Brain microvascular endothelial cell (primary cell): ENCODE measurements around the gene RANBP1.

ENCODE experiments used
- DNase-seq: peaks from one replicate; pipeline ENCODE4 v3.0.0-alpha.2; 2020
- H3K27ac ChIP-seq: fragments of 250-450 bp; sonication (Bioruptor Pico); 2 replicates; pipeline ENCODE4 v1.5.1; 2020; ENCODE audit warnings: mild to moderate bottlenecking, moderate library complexity
- H3K27me3 ChIP-seq: fragments of 250-450 bp; sonication (Bioruptor Pico); replicated peaks from 2 replicates; pipeline ENCODE4 v1.5.1; 2020; ENCODE audit warnings: mild to moderate bottlenecking
- H3K36me3 ChIP-seq: fragments of 250-450 bp; sonication (Bioruptor Pico); replicated peaks from 2 replicates; pipeline ENCODE4 v1.5.1; 2020; ENCODE audit warnings: mild to moderate bottlenecking
- H3K4me3 ChIP-seq: 2 replicates; pipeline ENCODE4 v1.5.1; 2011; ENCODE audit warnings: low read depth, mild to moderate bottlenecking, control low read depth, low read length, moderate library complexity
- in situ Hi-C: cut with HindIII; loops from 2 replicates; pipeline ENCODE4 v1.10.0; 2017; ENCODE audit warnings: low sequenced_read_pairs, low pct_ligation_motif_present
- TF ChIP-seq, protein P1 (sequence below): IDR thresholded peaks from 2 replicates; pipeline ENCODE4 v1.5.1; 2011; ENCODE audit warnings: low read depth, mild to moderate bottlenecking, moderate library complexity, low read length, control low read depth, inconsistent platforms; ENCODE audit errors: missing control alignments

The RANBP1 gene

DNA sequence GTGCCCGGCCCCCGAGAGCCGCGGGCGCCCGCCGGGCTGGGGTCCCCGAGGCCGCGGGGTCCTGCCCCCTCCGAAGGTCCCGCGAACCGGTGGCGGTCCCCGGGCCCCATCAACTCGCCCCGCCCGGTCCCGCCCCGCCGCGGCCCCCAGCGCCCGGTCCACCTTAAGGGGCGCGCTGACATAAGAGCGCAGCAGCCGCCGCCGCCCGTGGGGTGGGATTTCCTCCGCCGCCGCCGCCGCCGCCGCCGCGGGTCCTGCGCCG, 15.6 kb downstream of the RANBP1 start, which contains the start of gene ZDHHC8:
TSS of gene ZDHHC8 (plus strand) at position 208 of the 262 bp plus-strand sequence. CDS start 144 bp downstream, outside the sequence.
- Histone ChIP-seq H3K4me3 (peak within 1 kb of the TSS; percentile 81), H3K27ac (peak within 1 kb of the TSS; percentile 45), H3K27me3 (no peaks in the 10 kb centered on the region), H3K36me3 (peaks cover 16% of the 10 kb centered on the region)
- no peak for DNase-seq
- TF ChIP-seq, protein P1, sequence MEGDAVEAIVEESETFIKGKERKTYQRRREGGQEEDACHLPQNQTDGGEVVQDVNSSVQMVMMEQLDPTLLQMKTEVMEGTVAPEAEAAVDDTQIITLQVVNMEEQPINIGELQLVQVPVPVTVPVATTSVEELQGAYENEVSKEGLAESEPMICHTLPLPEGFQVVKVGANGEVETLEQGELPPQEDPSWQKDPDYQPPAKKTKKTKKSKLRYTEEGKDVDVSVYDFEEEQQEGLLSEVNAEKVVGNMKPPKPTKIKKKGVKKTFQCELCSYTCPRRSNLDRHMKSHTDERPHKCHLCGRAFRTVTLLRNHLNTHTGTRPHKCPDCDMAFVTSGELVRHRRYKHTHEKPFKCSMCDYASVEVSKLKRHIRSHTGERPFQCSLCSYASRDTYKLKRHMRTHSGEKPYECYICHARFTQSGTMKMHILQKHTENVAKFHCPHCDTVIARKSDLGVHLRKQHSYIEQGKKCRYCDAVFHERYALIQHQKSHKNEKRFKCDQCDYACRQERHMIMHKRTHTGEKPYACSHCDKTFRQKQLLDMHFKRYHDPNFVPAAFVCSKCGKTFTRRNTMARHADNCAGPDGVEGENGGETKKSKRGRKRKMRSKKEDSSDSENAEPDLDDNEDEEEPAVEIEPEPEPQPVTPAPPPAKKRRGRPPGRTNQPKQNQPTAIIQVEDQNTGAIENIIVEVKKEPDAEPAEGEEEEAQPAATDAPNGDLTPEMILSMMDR, result no peak
- in situ Hi-C loops, result no loop called here

DNA sequence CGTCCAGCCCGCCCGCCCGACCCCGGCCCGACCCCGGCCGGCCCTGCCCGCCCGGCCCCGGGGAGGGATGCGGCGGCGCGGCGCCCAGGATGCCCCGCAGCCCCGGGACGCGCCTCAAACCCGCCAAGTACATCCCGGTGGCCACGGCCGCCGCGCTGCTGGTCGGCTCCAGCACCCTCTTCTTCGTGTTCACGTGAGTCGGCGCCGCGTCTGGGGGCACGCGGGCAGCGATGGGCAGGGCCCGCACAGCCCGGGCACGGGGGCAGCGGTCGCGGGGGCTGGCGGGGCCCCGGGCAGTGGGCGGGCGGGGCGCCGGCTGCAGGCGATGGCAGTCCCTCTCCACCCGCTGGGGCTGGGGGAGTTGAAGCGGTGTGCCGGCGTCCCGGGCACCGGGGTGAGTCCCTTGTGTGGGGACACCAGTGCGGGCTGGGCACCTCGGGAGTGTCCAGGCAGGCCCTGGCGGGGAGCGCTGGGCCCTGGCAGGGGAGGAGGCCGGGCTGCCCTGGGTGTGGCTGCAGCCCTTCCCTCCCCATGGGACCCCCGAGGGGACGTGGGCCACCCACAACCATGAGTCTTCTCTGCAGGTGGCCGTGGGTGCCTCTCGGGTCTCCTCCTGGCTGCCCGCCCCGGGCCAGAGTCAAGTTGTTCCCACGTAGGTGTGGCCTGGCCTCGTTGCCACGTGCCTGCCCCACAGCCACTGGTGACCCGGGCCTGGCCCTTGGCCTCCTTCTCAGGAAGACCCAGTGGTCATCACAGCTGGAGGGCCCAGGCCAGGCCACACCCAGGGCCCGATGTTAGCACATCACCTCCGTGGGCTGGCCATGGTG, 16.2 kb downstream of the RANBP1 start:
- DNase-seq, result no peak

GRCh38 chr22:20132686-20133246, 16.9 kb downstream of the RANBP1 start:
- TF ChIP-seq, protein P1, result no peak
- no peak for DNase-seq
- in situ Hi-C loops, result no loop called here
- Histone ChIP-seq H3K4me3 (peak overlapping the region; percentile 81), H3K36me3 (peaks cover 7% of the 10 kb centered on the region), H3K27me3 (no peaks in the 10 kb centered on the region), H3K27ac (peak overlapping the region; percentile 24)

More for the DNA sequence above, 16.2 kb downstream of the RANBP1 start:
- Histone ChIP-seq H3K27ac (peak overlapping the region; percentile 24), H3K4me3 (peak overlapping the region; percentile 81), H3K36me3 (peaks cover 13% of the 10 kb centered on the region), H3K27me3 (no peaks in the 10 kb centered on the region)
- in situ Hi-C loops, result no loop called here
- TF ChIP-seq, protein P1, result no peak

DNA sequence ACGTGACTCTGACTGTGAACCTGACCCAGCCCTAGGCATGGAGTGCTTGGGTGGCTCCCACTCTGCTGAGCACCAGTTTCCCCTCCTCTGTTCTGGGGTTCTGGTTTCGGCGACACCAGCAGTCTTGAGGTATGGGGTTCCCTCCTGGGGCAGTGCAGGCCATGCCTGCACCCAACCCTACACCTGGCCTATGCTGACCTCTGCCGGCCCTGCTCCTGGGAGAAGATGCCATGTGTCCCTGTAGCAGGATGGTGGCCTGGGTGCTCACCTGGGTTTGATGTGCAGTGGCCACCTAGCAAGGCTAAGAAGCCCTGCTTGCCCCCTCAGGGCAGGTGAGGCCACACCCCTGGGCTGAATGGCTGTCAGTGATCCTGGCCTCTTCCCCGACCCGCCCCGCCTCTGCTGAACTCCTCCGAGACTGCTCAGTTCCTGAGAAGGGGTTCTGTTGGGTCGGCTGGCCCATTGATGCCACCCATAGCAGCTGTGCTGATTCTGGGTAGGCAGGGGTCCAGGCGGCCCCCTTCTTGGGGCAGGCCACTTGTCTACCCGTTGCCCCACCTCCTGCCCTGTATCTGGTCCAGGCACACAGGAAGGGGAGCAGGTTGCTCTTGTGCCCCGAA, 18.1 kb downstream of the RANBP1 start:
- Histone ChIP-seq H3K27me3 (no peaks in the 10 kb centered on the region), H3K4me3 (no peak overlapping the region), H3K27ac (no peak overlapping the region), H3K36me3 (no peaks in the 10 kb centered on the region)
- in situ Hi-C loops, result no loop called here
- TF ChIP-seq, protein P1, result no peak
- DNase-seq, result no peak

GRCh38 chr22:20135265-20135664, 19.4 kb downstream of the RANBP1 start:
- TF ChIP-seq, protein P1, result no peak
- Histone ChIP-seq H3K27me3 (no peaks in the 10 kb centered on the region), H3K36me3 (peaks cover 9% of the 10 kb centered on the region), H3K27ac (no peak overlapping the region), H3K4me3 (no peak overlapping the region)
- in situ Hi-C loops, result no loop called here
- DNase-seq, result no peak
